Measurements from ENCODE around the gene CPAMD8.

The CPAMD8 gene

DNA sequence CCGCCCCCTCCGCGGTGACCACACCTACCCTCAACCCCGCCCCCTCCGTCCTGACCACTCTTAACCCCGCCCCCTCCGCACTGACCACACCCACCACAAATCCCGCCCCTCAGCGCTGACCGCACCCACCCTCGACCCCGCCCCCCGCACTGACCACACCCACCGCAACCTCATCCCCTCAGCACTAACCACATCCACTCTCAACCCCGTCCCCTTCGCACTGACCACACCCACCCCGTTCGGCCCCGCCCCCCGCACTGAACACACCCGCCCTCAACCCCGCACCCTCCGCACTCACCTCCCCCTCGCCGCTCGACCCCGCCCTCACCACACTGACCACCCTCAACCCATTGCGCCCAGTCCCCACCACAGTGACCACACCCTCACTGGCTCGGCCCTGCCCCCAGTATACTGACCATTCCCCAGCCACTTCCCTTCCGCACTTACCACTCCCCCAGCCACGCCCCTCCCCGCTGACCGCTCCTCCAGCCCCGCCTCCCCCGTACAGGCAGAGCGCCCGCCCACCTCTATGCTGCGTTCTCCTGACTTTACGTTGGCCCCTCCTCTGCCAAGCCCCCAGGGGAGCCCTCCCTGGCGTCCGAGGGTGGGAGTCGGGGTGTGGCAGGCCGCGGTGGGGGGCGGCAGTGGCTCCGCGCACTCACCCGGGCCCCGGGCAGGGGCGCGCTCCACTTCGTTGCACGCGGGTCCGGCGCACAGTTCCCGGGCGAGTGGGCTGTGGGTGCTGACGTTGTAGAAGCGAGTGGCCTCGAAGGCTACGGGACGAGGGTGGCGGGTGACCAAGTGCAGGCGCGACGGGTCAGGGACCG, 129.4 kb downstream of the CPAMD8 start:
- peak overlapping the region; percentile 66; the same call in 1 of the 2 replicates for H3K4me3 ChIP-seq (ENCODE audit: low read length)
- no peak for TF ChIP-seq ZNF274 (IDR thresholded peaks at IDR 0.05; ENCODE audit: low read depth, low read length)

DNA sequence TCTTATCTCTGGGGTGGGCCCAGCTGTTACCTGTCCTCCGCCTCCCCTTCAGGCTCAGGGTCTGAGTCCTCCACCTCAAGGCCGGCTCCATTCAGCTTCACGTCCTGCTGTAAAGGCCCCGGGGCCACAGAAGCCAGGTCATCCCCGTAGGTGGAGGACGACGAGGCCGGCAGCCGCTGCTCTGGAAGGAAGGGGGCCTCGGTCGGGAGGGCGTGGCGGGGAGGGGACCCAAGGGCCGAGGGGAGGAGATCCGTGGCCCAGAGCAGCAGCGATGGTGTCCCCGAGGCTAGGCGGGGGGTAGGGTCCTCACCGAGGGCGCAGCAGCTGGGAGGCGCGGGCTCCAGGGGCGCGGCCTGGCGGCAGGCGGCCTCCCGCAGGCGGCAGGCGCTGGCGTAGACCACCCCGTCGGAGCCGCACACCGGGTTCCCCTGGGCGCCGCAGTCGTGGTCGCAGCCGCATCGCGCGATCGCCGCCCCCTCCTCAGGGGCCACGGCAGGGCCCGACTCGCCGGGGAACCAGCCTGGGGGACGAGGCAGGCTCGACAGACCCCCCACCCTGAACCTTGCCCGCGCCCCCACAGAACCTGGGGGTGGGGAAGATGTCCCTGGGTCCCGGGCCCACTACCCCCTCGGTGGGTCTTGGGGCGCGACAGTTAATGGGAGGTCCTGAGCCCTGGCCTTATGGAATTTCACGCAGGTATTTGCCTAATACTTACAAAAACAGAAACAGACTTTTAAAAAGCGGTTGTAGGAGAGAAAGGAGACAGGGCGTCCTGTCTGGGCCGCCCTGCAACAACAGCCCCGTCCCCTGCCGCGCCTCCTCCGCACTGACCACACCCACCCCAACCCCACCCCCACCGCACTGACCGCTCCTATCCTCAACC, 130.2 kb downstream of the CPAMD8 start:
- no peak for TF ChIP-seq ZNF274 (IDR thresholded peaks at IDR 0.05; ENCODE audit: low read depth, low read length)
- H3K4me3 ChIP-seq (ENCODE audit: low read length): peak overlapping the region; percentile 19; the same call in 1 of the 2 replicates

DNA sequence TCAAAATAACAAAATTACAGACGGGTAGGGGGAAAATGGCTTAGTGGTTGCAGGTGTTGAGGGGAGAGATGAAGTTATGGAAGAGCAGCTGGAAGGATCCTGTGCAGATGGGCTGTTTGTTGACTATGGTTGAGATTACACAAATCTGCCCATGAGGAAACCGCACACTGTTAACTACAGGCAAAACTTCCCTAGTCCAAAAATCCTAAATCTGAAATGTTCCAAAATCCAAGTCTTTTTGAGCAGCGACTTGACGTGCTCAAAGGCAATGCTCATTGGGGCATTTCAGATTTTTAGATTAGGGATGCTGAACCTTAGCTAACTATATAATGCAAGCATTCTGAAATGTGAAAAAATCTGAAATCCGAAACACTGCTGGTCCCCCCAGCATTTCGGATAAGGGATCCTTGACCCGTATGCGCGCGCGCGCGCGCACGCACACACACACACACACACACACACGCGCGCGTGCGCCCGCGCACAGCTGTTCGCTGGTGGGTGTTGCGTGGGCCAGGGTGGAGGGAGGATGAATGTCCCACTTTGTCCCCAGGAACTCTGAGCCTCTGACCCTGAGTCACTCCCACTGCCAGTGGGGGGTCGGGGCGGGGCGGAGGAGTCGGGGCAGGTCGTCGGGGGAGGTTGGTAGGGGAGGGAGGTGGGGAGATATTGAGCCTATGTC, 131.0 kb downstream of the CPAMD8 start:
- H3K4me3 ChIP-seq (ENCODE audit: low read length): no peak overlapping the region
- no peak for TF ChIP-seq ZNF274 (IDR thresholded peaks at IDR 0.05; ENCODE audit: low read depth, low read length)

DNA sequence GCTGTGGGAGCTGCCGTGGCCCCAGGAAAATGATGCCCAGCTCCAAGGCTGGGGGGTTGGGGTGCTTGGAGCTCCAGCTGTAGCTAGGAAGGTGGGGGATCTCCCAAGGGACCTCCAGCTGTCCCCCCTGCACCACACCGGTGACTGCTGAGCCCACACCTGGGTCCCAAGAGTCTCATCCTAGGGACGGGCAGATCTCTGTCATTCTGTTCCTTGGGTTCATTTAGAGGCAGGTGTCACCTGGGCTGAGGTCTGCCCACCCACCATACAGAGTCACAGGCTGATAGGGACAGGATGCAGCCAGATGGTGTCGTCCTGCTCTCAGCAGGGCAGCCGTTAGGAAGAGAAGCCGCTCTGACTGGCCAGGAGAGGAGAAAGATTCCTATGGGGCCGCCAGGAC, 132.5 kb downstream of the CPAMD8 start:
- no peak for TF ChIP-seq ZNF274 (IDR thresholded peaks at IDR 0.05; ENCODE audit: low read depth, low read length)
- no peak overlapping the region; the same call in 1 of the 2 replicates for H3K4me3 ChIP-seq (ENCODE audit: low read length)

- H3K4me3 ChIP-seq (ENCODE audit: low read length): no peak overlapping the region; the same call in 1 of the 2 replicates
- no peak for TF ChIP-seq ZNF274 (IDR thresholded peaks at IDR 0.05; ENCODE audit: low read depth, low read length)
Observed at GRCh38 chr19:16893686-16893989, 133.0 kb downstream of the CPAMD8 start.

GRCh38 chr19:16892868-16893685, 133.5 kb downstream of the CPAMD8 start:
- H3K4me3 ChIP-seq (ENCODE audit: low read length): no peak overlapping the region; the same call in 1 of the 2 replicates
- TF ChIP-seq ZNF274 (IDR thresholded peaks at IDR 0.05; ENCODE audit: low read depth, low read length): no peak

GRCh38 chr19:16892436-16892835, 134.2 kb downstream of the CPAMD8 start:
- no peak for TF ChIP-seq ZNF274 (IDR thresholded peaks at IDR 0.05; ENCODE audit: low read depth, low read length)

GRCh38 chr19:16891696-16892382, 134.8 kb downstream of the CPAMD8 start:
- H3K4me3 ChIP-seq (ENCODE audit: low read length): no peak overlapping the region; the same call in 1 of the 2 replicates
- no peak for TF ChIP-seq ZNF274 (IDR thresholded peaks at IDR 0.05; ENCODE audit: low read depth, low read length)

More at GRCh38 chr19:16892436-16892835, 134.2 kb downstream of the CPAMD8 start:
- H3K4me3 ChIP-seq (ENCODE audit: low read length): no peak overlapping the region; the same call in 1 of the 2 replicates

DNA sequence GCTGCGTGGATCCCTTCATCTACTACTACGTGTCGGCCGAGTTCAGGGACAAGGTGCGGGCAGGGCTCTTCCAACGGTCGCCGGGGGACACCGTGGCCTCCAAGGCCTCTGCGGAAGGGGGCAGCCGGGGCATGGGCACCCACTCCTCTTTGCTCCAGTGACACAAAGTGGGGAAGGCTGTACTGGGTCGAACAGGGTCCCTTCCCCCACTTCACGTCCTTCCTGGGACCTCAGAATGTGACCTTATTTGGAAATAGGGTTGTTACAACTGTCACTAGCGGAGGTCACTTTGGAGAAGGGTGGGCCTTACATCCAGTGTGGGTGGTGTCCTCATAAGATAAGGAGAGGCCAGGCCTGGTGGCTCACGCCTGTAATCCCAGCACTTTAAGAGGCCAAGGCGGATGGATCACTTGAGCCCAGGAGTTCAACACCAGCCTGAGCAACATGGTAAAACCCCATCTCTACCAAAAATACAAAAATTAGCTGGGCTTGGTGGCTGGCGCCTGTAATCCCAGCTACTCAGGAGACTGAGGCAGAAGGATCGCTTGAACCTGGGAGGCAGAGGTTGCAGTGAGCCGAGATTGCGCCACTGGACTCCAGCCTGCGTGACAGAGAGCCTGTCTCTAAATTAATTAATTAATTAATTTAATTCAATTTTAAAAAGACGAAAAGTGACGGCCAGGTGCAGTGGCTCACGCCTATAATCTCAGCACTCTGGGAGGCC, 136.0 kb downstream of the CPAMD8 start:
- no peak for TF ChIP-seq ZNF274 (IDR thresholded peaks at IDR 0.05; ENCODE audit: low read depth, low read length)
- no peak overlapping the region; the same call in 1 of the 2 replicates for H3K4me3 ChIP-seq (ENCODE audit: low read length)

GRCh38 chr19:16889883-16890460, 136.6 kb downstream of the CPAMD8 start:
- no peak for TF ChIP-seq ZNF274 (IDR thresholded peaks at IDR 0.05; ENCODE audit: low read depth, low read length)
- peak overlapping the region; percentile 64; the same call in 1 of the 2 replicates for H3K4me3 ChIP-seq (ENCODE audit: low read length)

- no peak for TF ChIP-seq ZNF274 (IDR thresholded peaks at IDR 0.05; ENCODE audit: low read depth, low read length)
- H3K4me3 ChIP-seq (ENCODE audit: low read length): peak overlapping the region; percentile 64; the same call in 1 of the 2 replicates
Observed at GRCh38 chr19:16889366-16889882, 137.2 kb downstream of the CPAMD8 start.
